SK-N-SH treated with all-trans-retinoic acid at 6 μM for 48 hours (cell line): ENCODE results near the gene SCN2A.

Experiments used
- ATAC-seq: fragments of 200-7000 bp; cut with Tn5 transposase; 3 replicates; pipeline ENCODE4 v1.9.1; 2020; ENCODE audit warnings: mild to moderate bottlenecking, moderate library complexity
- ARNTL ChIP-seq: fragments of 450-650 bp; formaldehyde crosslinking; IDR thresholded peaks from 2 replicates; pipeline ENCODE4 v1.5.0; 2020; ENCODE audit warnings: low read depth, mild to moderate bottlenecking, moderate library complexity, borderline replicate concordance
- BACH2 ChIP-seq: fragments of 250-450 bp; sonication (Bioruptor Pico); IDR thresholded peaks from 2 replicates; pipeline ENCODE4 v1.9.0; 2021; ENCODE audit warnings: mild to moderate bottlenecking, borderline replicate concordance
- CSDC2 ChIP-seq: fragments of 250-450 bp; sonication (Bioruptor Pico); IDR thresholded peaks from 2 replicates; pipeline ENCODE4 v1.5.0; 2020; ENCODE audit warnings: mild to moderate bottlenecking, moderate library complexity
- ESRRG ChIP-seq: fragments of 250-450 bp; sonication (Bioruptor Pico); IDR thresholded peaks from 2 replicates; pipeline ENCODE4 v1.6.1; 2021; ENCODE audit warnings: mild to moderate bottlenecking
- GLIS3 ChIP-seq: fragments of 250-450 bp; sonication (Bioruptor Pico); IDR thresholded peaks from 2 replicates; pipeline ENCODE4 v1.5.0; 2020; ENCODE audit warnings: mild to moderate bottlenecking, moderate library complexity
- ISL1 ChIP-seq: fragments of 250-450 bp; sonication (Bioruptor Pico); IDR thresholded peaks from 2 replicates; pipeline ENCODE4 v2.1.2; 2022; ENCODE audit warnings: mild to moderate bottlenecking, moderate library complexity
- OSR1 ChIP-seq: fragments of 250-450 bp; sonication (Bioruptor Pico); IDR thresholded peaks from 2 replicates; pipeline ENCODE4 v1.8.0; 2022; ENCODE audit warnings: moderate library complexity, mild to moderate bottlenecking, inconsistent platforms
- PPARA ChIP-seq: fragments of 250-450 bp; sonication (Bioruptor Pico); IDR thresholded peaks from 2 replicates; pipeline ENCODE4 v1.5.0; 2020; ENCODE audit warnings: mild to moderate bottlenecking, borderline replicate concordance
- RARB ChIP-seq: fragments of 250-450 bp; sonication (Bioruptor Pico); IDR thresholded peaks from 2 replicates; pipeline ENCODE4 v1.8.0; 2021; ENCODE audit warnings: mild to moderate bottlenecking, moderate library complexity
- SNAI2 ChIP-seq: fragments of 250-450 bp; sonication (Bioruptor Pico); IDR thresholded peaks from 2 replicates; pipeline ENCODE4 v1.5.0; 2020; ENCODE audit warnings: mild to moderate bottlenecking, moderate library complexity
- TCF4 ChIP-seq: fragments of 250-450 bp; sonication (Bioruptor Pico); IDR thresholded peaks from 2 replicates; pipeline ENCODE4 v1.8.0; 2021; ENCODE audit warnings: mild to moderate bottlenecking, moderate library complexity, borderline replicate concordance
- TOX ChIP-seq: fragments of 250-450 bp; sonication (Bioruptor Pico); IDR thresholded peaks from 2 replicates; pipeline ENCODE4 v1.8.0; 2021; ENCODE audit warnings: mild to moderate bottlenecking, moderate library complexity, borderline replicate concordance
- ZC3H10 ChIP-seq: fragments of 250-450 bp; sonication (Bioruptor Pico); IDR thresholded peaks from 2 replicates; pipeline ENCODE4 v1.5.1; 2021; ENCODE audit warnings: mild to moderate bottlenecking, moderate library complexity
- ZFP3 ChIP-seq: fragments of 250-450 bp; sonication (Bioruptor Pico); IDR thresholded peaks from 2 replicates; pipeline ENCODE4 v1.5.0; 2020; ENCODE audit warnings: mild to moderate bottlenecking, moderate library complexity
- ZFP30 ChIP-seq: fragments of 450-650 bp; formaldehyde crosslinking; IDR thresholded peaks from 2 replicates; pipeline ENCODE4 v1.5.0; 2022; ENCODE audit warnings: mild to moderate bottlenecking, moderate library complexity
- ZNF565 ChIP-seq: fragments of 450-650 bp; formaldehyde crosslinking; conservative IDR thresholded peaks from 2 replicates; pipeline ENCODE4 v1.5.0; 2020; ENCODE audit warnings: low read depth, mild to moderate bottlenecking, moderate library complexity
- ZNF70 ChIP-seq: fragments of 450-650 bp; formaldehyde crosslinking; IDR thresholded peaks from 2 replicates; pipeline ENCODE4 v1.5.0; 2020; ENCODE audit warnings: mild to moderate bottlenecking, moderate library complexity
- TF ChIP-seq, protein P1 (sequence below): fragments of 250-450 bp; sonication (Bioruptor Pico); IDR thresholded peaks from 2 replicates; pipeline ENCODE4 v1.8.0; 2021; ENCODE audit warnings: low read depth, mild to moderate bottlenecking, moderate library complexity, borderline replicate concordance
- TF ChIP-seq, protein P2 (sequence below): fragments of 250-450 bp; sonication (Bioruptor Pico); IDR thresholded peaks from 2 replicates; pipeline ENCODE4 v1.8.0; 2020; ENCODE audit warnings: mild to moderate bottlenecking, moderate library complexity, borderline replicate concordance
- TF ChIP-seq, protein P3 (sequence below): fragments of 250-450 bp; sonication (Bioruptor Pico); IDR thresholded peaks from 2 replicates; pipeline ENCODE4 v1.5.1; 2020; ENCODE audit warnings: low read depth, mild to moderate bottlenecking, moderate library complexity
- TF ChIP-seq, protein P4 (sequence below): fragments of 250-450 bp; sonication (Bioruptor Pico); IDR thresholded peaks from 2 replicates; pipeline ENCODE4 v1.5.0; 2020; ENCODE audit warnings: mild to moderate bottlenecking, moderate library complexity

SCN2A gene

DNA sequence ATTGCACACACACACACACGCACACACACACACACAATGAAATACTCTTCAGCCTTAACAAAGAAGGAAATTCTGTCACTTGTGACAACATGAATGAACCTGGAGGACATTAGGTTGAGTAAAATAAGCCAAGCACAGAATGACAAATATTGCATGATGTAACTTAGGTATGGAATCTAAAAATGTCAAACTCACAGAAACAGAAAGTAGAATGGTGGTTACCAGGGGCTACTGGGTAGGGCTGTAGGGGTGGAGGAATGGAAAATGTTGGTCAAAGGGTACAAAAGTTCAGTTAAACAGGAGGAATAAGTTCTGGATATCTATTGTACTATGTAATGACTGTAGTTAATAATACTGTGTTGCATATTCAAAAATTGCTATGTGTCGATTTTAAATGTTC lies 29.5 kb downstream of the SCN2A start (continued):
- TF ChIP-seq BACH2 (CRISPR knock-in tag): no peak

DNA sequence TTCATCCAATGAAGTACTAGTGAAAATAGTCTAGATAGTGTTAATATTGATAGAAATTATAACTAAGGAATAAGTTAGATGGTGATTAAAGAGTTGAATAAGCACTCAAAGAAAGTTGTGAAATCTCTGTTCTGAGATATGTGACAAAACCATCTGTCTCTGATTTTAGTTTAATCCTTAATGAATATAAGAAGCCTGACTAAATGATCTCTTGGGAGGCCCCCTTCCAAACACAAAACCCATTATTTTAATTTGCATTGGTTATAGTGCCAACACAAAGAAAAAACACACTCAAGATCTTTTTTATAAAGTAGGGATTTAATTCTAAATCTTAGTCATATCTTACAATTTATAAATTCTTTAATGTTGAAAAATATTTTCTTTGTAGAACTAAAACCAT lies 34.0 kb downstream of the SCN2A start:
- ATAC-seq: no peak
- TF ChIP-seq, protein P1, sequence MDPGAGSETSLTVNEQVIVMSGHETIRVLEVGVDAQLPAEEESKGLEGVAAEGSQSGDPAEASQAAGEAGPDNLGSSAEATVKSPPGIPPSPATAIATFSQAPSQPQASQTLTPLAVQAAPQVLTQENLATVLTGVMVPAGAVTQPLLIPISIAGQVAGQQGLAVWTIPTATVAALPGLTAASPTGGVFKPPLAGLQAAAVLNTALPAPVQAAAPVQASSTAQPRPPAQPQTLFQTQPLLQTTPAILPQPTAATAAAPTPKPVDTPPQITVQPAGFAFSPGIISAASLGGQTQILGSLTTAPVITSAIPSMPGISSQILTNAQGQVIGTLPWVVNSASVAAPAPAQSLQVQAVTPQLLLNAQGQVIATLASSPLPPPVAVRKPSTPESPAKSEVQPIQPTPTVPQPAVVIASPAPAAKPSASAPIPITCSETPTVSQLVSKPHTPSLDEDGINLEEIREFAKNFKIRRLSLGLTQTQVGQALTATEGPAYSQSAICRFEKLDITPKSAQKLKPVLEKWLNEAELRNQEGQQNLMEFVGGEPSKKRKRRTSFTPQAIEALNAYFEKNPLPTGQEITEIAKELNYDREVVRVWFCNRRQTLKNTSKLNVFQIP (CRISPR knock-in tag): no peak

DNA sequence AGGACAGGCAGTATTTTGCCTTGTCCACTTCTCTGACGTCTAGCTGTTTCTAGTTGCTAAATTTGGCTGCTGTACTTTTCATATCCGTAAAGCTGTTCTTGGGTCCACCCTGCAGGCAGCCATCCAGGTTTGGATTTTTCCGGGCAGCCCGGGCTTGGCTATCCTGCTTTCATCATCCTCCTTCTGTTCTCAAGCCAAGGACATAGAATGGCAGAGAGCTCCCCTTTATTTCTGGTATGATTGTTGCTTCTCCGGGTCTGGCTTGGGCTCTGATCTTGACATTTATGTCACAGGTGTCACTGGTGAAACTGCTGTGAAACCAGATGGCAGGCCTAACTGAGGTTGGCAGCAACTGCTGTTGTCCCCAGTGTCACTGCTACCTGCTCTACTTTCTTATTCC lies 35.5 kb downstream of the SCN2A start:
- no peak for TF ChIP-seq CSDC2 (CRISPR knock-in tag)
- TF ChIP-seq, protein P2, sequence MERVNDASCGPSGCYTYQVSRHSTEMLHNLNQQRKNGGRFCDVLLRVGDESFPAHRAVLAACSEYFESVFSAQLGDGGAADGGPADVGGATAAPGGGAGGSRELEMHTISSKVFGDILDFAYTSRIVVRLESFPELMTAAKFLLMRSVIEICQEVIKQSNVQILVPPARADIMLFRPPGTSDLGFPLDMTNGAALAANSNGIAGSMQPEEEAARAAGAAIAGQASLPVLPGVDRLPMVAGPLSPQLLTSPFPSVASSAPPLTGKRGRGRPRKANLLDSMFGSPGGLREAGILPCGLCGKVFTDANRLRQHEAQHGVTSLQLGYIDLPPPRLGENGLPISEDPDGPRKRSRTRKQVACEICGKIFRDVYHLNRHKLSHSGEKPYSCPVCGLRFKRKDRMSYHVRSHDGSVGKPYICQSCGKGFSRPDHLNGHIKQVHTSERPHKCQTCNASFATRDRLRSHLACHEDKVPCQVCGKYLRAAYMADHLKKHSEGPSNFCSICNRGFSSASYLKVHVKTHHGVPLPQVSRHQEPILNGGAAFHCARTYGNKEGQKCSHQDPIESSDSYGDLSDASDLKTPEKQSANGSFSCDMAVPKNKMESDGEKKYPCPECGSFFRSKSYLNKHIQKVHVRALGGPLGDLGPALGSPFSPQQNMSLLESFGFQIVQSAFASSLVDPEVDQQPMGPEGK (CRISPR knock-in tag): no peak
- TF ChIP-seq GLIS3 (CRISPR knock-in tag): no peak
- TF ChIP-seq ISL1 (CRISPR knock-in tag): no peak
- TF ChIP-seq, protein P3, sequence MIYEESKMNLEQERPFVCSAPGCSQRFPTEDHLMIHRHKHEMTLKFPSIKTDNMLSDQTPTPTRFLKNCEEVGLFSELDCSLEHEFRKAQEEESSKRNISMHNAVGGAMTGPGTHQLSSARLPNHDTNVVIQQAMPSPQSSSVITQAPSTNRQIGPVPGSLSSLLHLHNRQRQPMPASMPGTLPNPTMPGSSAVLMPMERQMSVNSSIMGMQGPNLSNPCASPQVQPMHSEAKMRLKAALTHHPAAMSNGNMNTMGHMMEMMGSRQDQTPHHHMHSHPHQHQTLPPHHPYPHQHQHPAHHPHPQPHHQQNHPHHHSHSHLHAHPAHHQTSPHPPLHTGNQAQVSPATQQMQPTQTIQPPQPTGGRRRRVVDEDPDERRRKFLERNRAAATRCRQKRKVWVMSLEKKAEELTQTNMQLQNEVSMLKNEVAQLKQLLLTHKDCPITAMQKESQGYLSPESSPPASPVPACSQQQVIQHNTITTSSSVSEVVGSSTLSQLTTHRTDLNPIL: no peak
- TF ChIP-seq, protein P4, sequence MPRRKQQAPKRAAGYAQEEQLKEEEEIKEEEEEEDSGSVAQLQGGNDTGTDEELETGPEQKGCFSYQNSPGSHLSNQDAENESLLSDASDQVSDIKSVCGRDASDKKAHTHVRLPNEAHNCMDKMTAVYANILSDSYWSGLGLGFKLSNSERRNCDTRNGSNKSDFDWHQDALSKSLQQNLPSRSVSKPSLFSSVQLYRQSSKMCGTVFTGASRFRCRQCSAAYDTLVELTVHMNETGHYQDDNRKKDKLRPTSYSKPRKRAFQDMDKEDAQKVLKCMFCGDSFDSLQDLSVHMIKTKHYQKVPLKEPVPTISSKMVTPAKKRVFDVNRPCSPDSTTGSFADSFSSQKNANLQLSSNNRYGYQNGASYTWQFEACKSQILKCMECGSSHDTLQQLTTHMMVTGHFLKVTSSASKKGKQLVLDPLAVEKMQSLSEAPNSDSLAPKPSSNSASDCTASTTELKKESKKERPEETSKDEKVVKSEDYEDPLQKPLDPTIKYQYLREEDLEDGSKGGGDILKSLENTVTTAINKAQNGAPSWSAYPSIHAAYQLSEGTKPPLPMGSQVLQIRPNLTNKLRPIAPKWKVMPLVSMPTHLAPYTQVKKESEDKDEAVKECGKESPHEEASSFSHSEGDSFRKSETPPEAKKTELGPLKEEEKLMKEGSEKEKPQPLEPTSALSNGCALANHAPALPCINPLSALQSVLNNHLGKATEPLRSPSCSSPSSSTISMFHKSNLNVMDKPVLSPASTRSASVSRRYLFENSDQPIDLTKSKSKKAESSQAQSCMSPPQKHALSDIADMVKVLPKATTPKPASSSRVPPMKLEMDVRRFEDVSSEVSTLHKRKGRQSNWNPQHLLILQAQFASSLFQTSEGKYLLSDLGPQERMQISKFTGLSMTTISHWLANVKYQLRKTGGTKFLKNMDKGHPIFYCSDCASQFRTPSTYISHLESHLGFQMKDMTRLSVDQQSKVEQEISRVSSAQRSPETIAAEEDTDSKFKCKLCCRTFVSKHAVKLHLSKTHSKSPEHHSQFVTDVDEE: no peak
- TF ChIP-seq, protein P1 (CRISPR knock-in tag): no peak
- no peak for TF ChIP-seq SNAI2 (CRISPR knock-in tag)
- TF ChIP-seq BACH2 (CRISPR knock-in tag): no peak
- TF ChIP-seq ZFP30 (CRISPR knock-in tag): no peak
- TF ChIP-seq ARNTL (CRISPR knock-in tag): no peak
- TF ChIP-seq ESRRG: no peak
- TF ChIP-seq TOX (CRISPR knock-in tag): no peak
- no peak for TF ChIP-seq ZNF70 (CRISPR knock-in tag)
- no peak for TF ChIP-seq PPARA (CRISPR knock-in tag)
- TF ChIP-seq OSR1: no peak
- no peak for TF ChIP-seq ZC3H10 (CRISPR knock-in tag)
- no peak for TF ChIP-seq RARB (CRISPR knock-in tag)
- no peak for TF ChIP-seq TCF4 (CRISPR knock-in tag)
- no peak for TF ChIP-seq ZFP3 (CRISPR knock-in tag)
- ATAC-seq: no peak

DNA sequence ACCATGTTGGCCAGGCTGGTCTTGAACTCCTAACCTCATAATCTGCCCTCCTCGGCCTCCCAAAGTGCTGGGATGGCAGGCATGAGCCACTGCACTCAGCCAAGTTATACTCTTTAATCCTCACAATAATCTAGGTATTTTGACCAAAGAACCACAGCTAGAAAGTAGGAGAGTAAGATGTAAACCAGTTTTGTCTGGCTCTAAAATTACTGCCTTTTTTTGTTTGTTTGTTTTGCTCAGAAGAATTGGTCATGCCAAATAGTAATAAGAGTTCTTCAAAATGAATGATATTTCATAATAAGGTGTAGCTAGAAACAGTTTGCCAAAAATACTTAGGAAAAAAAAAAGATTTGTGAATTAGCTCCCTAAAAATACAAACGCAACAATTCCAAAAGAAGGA lies 36.7 kb downstream of the SCN2A start:
- ATAC-seq: no peak
- no peak for TF ChIP-seq BACH2 (CRISPR knock-in tag)
- TF ChIP-seq CSDC2 (CRISPR knock-in tag): no peak
- no peak for TF ChIP-seq TCF4 (CRISPR knock-in tag)
- TF ChIP-seq SNAI2 (CRISPR knock-in tag): no peak
- TF ChIP-seq, protein P1 (CRISPR knock-in tag): no peak
- no peak for TF ChIP-seq ZFP3 (CRISPR knock-in tag)
- TF ChIP-seq, protein P3: no peak
- no peak for TF ChIP-seq ZNF565 (CRISPR knock-in tag)
- TF ChIP-seq ESRRG: no peak
- no peak for TF ChIP-seq ISL1 (CRISPR knock-in tag)
- TF ChIP-seq ZC3H10 (CRISPR knock-in tag): no peak
- TF ChIP-seq, protein P2 (CRISPR knock-in tag): no peak
- TF ChIP-seq OSR1: no peak
- no peak for TF ChIP-seq PPARA (CRISPR knock-in tag)
- TF ChIP-seq ZFP30 (CRISPR knock-in tag): no peak
